Hepatocyte (in vitro differentiated cells): ENCODE data around the gene ABCD3.

Experiments
- EZH2 ChIP-seq: fragments of 200-600 bp; sonication (generic); IDR thresholded peaks from 2 replicates; pipeline ENCODE4 v1.6.1; 2016; ENCODE audit warnings: antibody characterized with exemption, mild to moderate bottlenecking, borderline replicate concordance
- EZH2phosphoT487 ChIP-seq: fragments of 200-600 bp; sonication (generic); IDR thresholded peaks from one replicate; pipeline ENCODE4 v1.6.1; 2018; ENCODE audit warnings: antibody characterized with exemption, mild to moderate bottlenecking, low read depth, moderate library complexity; ENCODE audit not compliant: unreplicated experiment, severe bottlenecking
- TF ChIP-seq, protein P1 (sequence below): fragments of 200-600 bp; sonication (generic); IDR thresholded peaks from 2 replicates; pipeline ENCODE4 v1.5.1; 2016; ENCODE audit warnings: antibody characterized with exemption, mild to moderate bottlenecking; ENCODE audit not compliant: poor library complexity

DNA sequence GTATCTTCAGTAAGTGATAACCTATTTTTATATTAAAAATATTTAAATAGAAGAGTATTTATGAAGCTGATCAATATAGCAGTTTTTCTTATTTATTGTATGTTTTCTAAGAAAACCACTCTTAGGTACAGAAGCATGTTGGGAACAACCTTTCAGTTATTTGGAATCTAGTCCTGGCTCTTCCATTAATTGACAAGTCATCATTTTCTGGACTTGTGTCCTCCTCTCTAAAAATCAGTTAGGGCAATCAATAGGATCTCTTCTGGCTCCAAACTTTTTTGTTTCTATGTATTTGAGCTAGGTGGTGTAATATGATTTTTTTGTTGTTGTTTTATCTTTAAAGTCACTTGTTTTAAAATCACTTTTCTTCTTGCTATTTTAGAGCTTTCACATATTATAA is 57.0 kb downstream of the ABCD3 start:
- no peak for TF ChIP-seq EZH2phosphoT487
- no peak for TF ChIP-seq EZH2
- TF ChIP-seq, protein P1, sequence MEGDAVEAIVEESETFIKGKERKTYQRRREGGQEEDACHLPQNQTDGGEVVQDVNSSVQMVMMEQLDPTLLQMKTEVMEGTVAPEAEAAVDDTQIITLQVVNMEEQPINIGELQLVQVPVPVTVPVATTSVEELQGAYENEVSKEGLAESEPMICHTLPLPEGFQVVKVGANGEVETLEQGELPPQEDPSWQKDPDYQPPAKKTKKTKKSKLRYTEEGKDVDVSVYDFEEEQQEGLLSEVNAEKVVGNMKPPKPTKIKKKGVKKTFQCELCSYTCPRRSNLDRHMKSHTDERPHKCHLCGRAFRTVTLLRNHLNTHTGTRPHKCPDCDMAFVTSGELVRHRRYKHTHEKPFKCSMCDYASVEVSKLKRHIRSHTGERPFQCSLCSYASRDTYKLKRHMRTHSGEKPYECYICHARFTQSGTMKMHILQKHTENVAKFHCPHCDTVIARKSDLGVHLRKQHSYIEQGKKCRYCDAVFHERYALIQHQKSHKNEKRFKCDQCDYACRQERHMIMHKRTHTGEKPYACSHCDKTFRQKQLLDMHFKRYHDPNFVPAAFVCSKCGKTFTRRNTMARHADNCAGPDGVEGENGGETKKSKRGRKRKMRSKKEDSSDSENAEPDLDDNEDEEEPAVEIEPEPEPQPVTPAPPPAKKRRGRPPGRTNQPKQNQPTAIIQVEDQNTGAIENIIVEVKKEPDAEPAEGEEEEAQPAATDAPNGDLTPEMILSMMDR, result no peak
